HUDEP-2 (cell line): ENCODE results near the gene LGR6.
A peak's percentile ranks its signal among the peaks of the same experiment; 100 is the strongest.

ENCODE experiments used
- DNase-seq, 76 experiments: peaks; one replicate each; lab custom pipeline; 2025; ENCODE audit not compliant: unreplicated experiment in 76 of 76; lab: John Stamatoyannopoulos, UW

LGR6 gene

GRCh38 chr1:202198366-202198724 lies 4.7 kb downstream of the LGR6 start:
- no peak for DNase-seq

- no peak for DNase-seq
These were observed 5.7 kb downstream of the LGR6 start for GRCh38 chr1:202199040-202199889.

- no peak for DNase-seq
These were observed 6.5 kb downstream of the LGR6 start for GRCh38 chr1:202200112-202200548.

- no peak for DNase-seq
These were observed 7.1 kb downstream of the LGR6 start for GRCh38 chr1:202200669-202201068.

GRCh38 chr1:202201266-202201665 lies 7.7 kb downstream of the LGR6 start:
- DNase-seq, result no peak

- DNase-seq, result no peak
These were observed 8.4 kb downstream of the LGR6 start for GRCh38 chr1:202201971-202202370.

- no peak for DNase-seq
These were observed 9.0 kb downstream of the LGR6 start for GRCh38 chr1:202202500-202203168.

- DNase-seq, result peak in 4 of 76 experiments; percentile 2 to 29 (median 8)
These were observed 9.8 kb downstream of the LGR6 start for GRCh38 chr1:202203238-202204039.

GRCh38 chr1:202204065-202204464 lies 10.5 kb downstream of the LGR6 start:
- DNase-seq, result no peak

- no peak for DNase-seq
These were observed 12.1 kb downstream of the LGR6 start for GRCh38 chr1:202205523-202206190.

- no peak for DNase-seq
These were observed 13.7 kb downstream of the LGR6 start for GRCh38 chr1:202207292-202207691.

GRCh38 chr1:202208351-202208857 lies 14.8 kb downstream of the LGR6 start:
- DNase-seq, result no peak

- DNase-seq, result no peak
These were observed 16.8 kb downstream of the LGR6 start for GRCh38 chr1:202210385-202210784.

- no peak for DNase-seq
These were observed 17.4 kb downstream of the LGR6 start for GRCh38 chr1:202210969-202211368.

GRCh38 chr1:202212787-202213186 lies 19.2 kb downstream of the LGR6 start:
- no peak for DNase-seq

- peak in 2 of 76 experiments; percentile 13 to 15 for DNase-seq
These were observed 19.9 kb downstream of the LGR6 start for GRCh38 chr1:202213361-202214088.

GRCh38 chr1:202214089-202214843 lies 20.7 kb downstream of the LGR6 start:
- no peak for DNase-seq

GRCh38 chr1:202215472-202216130 lies 22.0 kb downstream of the LGR6 start:
- no peak for DNase-seq

GRCh38 chr1:202216691-202217090 lies 23.1 kb downstream of the LGR6 start:
- no peak for DNase-seq
